Measurements from ENCODE around the gene C1QL4.

DNA sequence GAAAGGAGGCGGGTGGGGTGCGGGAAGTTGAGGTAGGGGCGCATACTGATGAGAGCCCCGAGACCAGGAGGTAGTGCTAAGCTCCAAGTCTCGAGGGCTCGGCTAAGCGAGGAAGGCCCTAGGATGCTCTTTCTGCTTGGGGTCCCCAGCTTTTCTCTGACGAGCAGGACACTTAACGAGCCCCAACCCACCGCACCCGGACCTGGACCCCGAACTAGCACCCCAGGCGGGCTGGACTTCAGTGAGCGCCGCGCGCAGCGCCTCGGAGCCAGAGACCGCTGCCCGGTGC, 4.7 kb upstream of the C1QL4 start:
- TF ChIP-seq, protein P1, sequence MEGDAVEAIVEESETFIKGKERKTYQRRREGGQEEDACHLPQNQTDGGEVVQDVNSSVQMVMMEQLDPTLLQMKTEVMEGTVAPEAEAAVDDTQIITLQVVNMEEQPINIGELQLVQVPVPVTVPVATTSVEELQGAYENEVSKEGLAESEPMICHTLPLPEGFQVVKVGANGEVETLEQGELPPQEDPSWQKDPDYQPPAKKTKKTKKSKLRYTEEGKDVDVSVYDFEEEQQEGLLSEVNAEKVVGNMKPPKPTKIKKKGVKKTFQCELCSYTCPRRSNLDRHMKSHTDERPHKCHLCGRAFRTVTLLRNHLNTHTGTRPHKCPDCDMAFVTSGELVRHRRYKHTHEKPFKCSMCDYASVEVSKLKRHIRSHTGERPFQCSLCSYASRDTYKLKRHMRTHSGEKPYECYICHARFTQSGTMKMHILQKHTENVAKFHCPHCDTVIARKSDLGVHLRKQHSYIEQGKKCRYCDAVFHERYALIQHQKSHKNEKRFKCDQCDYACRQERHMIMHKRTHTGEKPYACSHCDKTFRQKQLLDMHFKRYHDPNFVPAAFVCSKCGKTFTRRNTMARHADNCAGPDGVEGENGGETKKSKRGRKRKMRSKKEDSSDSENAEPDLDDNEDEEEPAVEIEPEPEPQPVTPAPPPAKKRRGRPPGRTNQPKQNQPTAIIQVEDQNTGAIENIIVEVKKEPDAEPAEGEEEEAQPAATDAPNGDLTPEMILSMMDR (IDR thresholded peaks at IDR 0.05): no peak
- TF ChIP-seq ESRRA (IDR thresholded peaks at IDR 0.05; ENCODE audit: borderline replicate concordance, low read length): no peak
- TF ChIP-seq POLR2A (IDR thresholded peaks at IDR 0.05; ENCODE audit: low read length): no peak
- no peak for TF ChIP-seq CHD2 (IDR thresholded peaks at IDR 0.05; ENCODE audit: low read length, partially characterized antibody)
- TF ChIP-seq PHF8 (IDR thresholded peaks at IDR 0.05; ENCODE audit: borderline replicate concordance, low read depth): no peak
- TF ChIP-seq, protein P2, sequence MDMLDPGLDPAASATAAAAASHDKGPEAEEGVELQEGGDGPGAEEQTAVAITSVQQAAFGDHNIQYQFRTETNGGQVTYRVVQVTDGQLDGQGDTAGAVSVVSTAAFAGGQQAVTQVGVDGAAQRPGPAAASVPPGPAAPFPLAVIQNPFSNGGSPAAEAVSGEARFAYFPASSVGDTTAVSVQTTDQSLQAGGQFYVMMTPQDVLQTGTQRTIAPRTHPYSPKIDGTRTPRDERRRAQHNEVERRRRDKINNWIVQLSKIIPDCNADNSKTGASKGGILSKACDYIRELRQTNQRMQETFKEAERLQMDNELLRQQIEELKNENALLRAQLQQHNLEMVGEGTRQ (IDR thresholded peaks at IDR 0.05): no peak
- TF ChIP-seq RAD21 (conservative IDR thresholded peaks at IDR 0.05 in 1 of 2, IDR thresholded peaks at IDR 0.05 in 1 of 2): no peak
- TF ChIP-seq SMC3 (IDR thresholded peaks at IDR 0.05): no peak
- no peak for TF ChIP-seq SREBF2 (IDR thresholded peaks at IDR 0.05)
- TF ChIP-seq, protein P3, sequence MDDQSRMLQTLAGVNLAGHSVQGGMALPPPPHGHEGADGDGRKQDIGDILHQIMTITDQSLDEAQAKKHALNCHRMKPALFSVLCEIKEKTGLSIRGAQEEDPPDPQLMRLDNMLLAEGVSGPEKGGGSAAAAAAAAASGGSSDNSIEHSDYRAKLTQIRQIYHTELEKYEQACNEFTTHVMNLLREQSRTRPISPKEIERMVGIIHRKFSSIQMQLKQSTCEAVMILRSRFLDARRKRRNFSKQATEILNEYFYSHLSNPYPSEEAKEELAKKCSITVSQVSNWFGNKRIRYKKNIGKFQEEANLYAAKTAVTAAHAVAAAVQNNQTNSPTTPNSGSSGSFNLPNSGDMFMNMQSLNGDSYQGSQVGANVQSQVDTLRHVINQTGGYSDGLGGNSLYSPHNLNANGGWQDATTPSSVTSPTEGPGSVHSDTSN (IDR thresholded peaks at IDR 0.05): no peak
- TF ChIP-seq, protein P4, sequence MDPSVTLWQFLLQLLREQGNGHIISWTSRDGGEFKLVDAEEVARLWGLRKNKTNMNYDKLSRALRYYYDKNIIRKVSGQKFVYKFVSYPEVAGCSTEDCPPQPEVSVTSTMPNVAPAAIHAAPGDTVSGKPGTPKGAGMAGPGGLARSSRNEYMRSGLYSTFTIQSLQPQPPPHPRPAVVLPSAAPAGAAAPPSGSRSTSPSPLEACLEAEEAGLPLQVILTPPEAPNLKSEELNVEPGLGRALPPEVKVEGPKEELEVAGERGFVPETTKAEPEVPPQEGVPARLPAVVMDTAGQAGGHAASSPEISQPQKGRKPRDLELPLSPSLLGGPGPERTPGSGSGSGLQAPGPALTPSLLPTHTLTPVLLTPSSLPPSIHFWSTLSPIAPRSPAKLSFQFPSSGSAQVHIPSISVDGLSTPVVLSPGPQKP (IDR thresholded peaks at IDR 0.05; ENCODE audit: low read depth, low read length): no peak
- no peak for TF ChIP-seq JUN (IDR thresholded peaks at IDR 0.05)
